ENCODE measurements around the gene MRTFA. TPM values are rescaled to one million over a fixed set of nuclear protein-coding genes. Genes with fewer than 3 reads are reported as not detected.

Gene MRTFA
- polyA plus RNA-seq, 1 experiment = 8.9 TPM

DNA sequence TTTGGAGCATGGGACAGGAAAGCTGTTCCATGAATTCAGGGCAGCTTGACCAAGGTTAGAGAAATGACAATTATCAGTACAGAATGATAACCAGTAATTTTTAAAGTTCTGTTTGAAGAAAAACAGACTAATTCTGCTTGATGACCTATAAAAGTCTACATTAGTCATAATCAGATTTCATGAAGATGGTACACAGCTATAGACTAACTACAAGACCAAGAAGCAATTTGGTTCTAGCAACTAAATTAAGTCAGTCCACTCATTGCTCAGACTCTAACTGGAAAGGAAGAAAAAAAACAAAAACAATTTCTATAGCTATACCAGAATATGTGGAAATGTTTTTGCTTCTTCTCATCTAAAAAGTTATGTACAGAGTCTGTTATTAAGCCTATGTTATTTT, 24.9 kb downstream of the MRTFA start:
- TF ChIP-seq, protein P1, sequence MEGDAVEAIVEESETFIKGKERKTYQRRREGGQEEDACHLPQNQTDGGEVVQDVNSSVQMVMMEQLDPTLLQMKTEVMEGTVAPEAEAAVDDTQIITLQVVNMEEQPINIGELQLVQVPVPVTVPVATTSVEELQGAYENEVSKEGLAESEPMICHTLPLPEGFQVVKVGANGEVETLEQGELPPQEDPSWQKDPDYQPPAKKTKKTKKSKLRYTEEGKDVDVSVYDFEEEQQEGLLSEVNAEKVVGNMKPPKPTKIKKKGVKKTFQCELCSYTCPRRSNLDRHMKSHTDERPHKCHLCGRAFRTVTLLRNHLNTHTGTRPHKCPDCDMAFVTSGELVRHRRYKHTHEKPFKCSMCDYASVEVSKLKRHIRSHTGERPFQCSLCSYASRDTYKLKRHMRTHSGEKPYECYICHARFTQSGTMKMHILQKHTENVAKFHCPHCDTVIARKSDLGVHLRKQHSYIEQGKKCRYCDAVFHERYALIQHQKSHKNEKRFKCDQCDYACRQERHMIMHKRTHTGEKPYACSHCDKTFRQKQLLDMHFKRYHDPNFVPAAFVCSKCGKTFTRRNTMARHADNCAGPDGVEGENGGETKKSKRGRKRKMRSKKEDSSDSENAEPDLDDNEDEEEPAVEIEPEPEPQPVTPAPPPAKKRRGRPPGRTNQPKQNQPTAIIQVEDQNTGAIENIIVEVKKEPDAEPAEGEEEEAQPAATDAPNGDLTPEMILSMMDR (IDR thresholded peaks at IDR 0.05; ENCODE audit: insufficient read depth, low read depth, low read length) = no peak
- no peaks in the 10 kb centered on the region for H3K27me3 ChIP-seq (ENCODE audit: control insufficient read depth, insufficient read depth, low read length)
- no peak for DNase-seq (ENCODE audit: low read depth)
- ChIA-PET CTCF (interaction anchor here (0.9 kb wide), 1 partner anchor 87 kb away, joined by 3 read pairs; no protein-coding TSS in a partner anchor), POLR2A (no interaction called here)
- no peaks in the 10 kb centered on the region for H3K36me3 ChIP-seq (ENCODE audit: control insufficient read depth, insufficient read depth, low read length)
- H3K4me3 ChIP-seq (ENCODE audit: low read depth, low read length) = no peak overlapping the region

DNA sequence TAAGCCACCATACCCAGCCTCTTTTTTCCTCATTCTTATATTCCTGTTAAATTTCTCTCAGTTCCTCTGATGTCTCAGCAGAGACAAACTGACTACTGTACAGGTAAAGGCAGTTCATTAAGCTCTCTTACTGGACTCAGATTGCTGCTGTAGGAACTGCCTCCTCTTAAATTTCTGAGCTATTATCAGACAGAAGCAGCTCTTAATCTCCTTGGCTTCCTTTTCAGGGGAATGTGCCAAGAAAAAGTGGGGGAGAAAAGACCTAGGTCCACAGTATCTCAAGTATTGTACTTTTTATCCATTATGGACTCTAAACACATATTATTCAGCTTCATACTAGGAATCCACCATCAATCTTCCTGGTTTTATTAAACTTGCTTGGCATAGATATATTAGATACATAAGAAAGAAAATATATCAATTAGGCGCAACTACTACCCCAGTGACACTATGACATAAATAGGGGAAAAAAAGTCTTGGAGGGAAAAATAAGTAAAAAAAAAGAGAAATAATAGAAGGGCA, 26.1 kb downstream of the MRTFA start:
- H3K27me3 ChIP-seq (ENCODE audit: control insufficient read depth, insufficient read depth, low read length) = no peaks in the 10 kb centered on the region
- CTCF ChIA-PET = interaction anchor here (1.5 kb wide), 1 partner anchor 28 kb away, joined by 3 read pairs; no protein-coding TSS in a partner anchor
- TF ChIP-seq, protein P1 (IDR thresholded peaks at IDR 0.05; ENCODE audit: insufficient read depth, low read depth, low read length) = no peak
- H3K36me3 ChIP-seq (ENCODE audit: control insufficient read depth, insufficient read depth, low read length) = no peaks in the 10 kb centered on the region
- H3K4me3 ChIP-seq (ENCODE audit: low read depth, low read length) = no peak overlapping the region
- no peak for DNase-seq (ENCODE audit: low read depth)
- POLR2A ChIA-PET = no interaction called here

DNA sequence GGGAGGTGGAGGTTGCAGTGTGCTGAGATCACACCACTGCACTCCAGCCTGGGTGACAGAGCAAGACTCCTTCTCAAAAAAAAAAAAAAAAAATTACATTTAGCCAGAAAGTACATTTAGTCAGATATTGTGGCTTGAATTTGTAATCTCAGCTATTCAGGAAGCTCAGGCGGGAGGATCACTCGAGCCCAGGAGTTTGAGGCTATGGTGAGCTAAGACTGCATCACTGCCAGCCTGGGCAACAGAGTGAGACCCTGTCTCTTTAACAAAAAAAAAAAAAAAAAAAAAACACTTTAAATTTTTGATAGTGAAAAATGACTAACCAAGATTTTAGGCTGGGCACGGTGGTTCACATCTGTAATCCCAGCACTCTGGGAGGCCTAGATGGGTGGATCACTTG, 27.3 kb downstream of the MRTFA start:
- no peak overlapping the region for H3K4me3 ChIP-seq (ENCODE audit: low read depth, low read length)
- POLR2A ChIA-PET = interaction anchor here (0.7 kb wide), 1 partner anchor 15 kb away, joined by 4 read pairs; no protein-coding TSS in a partner anchor
- no peak for DNase-seq (ENCODE audit: low read depth)
- H3K27me3 ChIP-seq (ENCODE audit: control insufficient read depth, insufficient read depth, low read length) = no peaks in the 10 kb centered on the region
- TF ChIP-seq, protein P1 (IDR thresholded peaks at IDR 0.05; ENCODE audit: insufficient read depth, low read depth, low read length) = no peak
- CTCF ChIA-PET = no interaction called here
- H3K36me3 ChIP-seq (ENCODE audit: control insufficient read depth, insufficient read depth, low read length) = no peaks in the 10 kb centered on the region

DNA sequence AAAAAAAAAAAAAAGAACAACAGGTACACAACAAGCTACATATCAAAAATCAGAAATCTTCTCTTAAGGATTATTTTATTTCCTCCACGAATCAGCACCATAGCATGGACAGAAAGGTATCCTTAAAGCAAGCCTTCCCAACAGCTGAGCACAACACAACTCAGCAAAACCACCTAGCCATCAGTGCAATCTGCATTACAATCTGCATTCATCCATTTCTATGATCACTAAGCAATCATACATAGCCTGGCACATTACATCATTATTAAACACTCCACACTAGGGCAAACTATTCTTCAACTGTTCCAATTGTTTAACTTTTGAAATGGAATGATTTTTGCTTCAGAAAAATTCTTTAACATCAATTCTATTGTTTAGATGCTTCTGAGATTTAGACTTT, 29.0 kb downstream of the MRTFA start:
- no peak for DNase-seq (ENCODE audit: low read depth)
- no peak overlapping the region for H3K4me3 ChIP-seq (ENCODE audit: low read depth, low read length)
- H3K36me3 ChIP-seq (ENCODE audit: control insufficient read depth, insufficient read depth, low read length) = no peaks in the 10 kb centered on the region
- H3K27me3 ChIP-seq (ENCODE audit: control insufficient read depth, insufficient read depth, low read length) = no peaks in the 10 kb centered on the region
- ChIA-PET POLR2A (no interaction called here), CTCF (no interaction called here)
- TF ChIP-seq, protein P1 (IDR thresholded peaks at IDR 0.05; ENCODE audit: insufficient read depth, low read depth, low read length) = no peak

DNA sequence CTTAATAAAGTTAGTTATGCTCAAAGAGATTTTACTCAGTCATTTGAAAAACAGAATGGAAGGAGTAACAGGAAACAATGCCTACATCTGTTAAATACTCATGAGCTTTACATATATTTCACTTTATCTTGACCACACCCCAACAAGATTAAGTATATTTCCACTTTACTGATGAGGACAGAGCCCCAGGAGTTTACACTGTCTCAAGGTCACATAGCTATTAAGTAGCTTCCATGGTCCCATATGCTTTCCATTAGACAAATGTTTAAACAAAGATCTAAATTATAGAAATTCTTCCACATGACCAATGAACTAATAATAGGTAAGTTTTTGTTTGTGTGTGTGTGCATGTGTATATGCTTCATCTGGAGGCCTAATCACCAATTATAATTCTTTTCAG, 30.2 kb downstream of the MRTFA start:
- TF ChIP-seq, protein P1 (IDR thresholded peaks at IDR 0.05; ENCODE audit: insufficient read depth, low read depth, low read length) = no peak
- no peak for DNase-seq (ENCODE audit: low read depth)
- no peaks in the 10 kb centered on the region for H3K36me3 ChIP-seq (ENCODE audit: control insufficient read depth, insufficient read depth, low read length)
- POLR2A ChIA-PET = no interaction called here
- no peak overlapping the region for H3K4me3 ChIP-seq (ENCODE audit: low read depth, low read length)
- CTCF ChIA-PET = interaction anchor here (1.2 to 1.5 kb wide), 4 partner anchors 9 to 169 kb away, joined by 3 to 6 read pairs (median 4); no protein-coding TSS in a partner anchor
- H3K27me3 ChIP-seq (ENCODE audit: control insufficient read depth, insufficient read depth, low read length) = no peaks in the 10 kb centered on the region
